Neural progenitor cell (in vitro differentiated cells): ENCODE results near the gene FJX1. TPM values are rescaled to one million over a fixed set of nuclear protein-coding genes. Genes with fewer than 3 reads are reported as not detected.

Experiments used
- DNase-seq: peaks from one replicate; pipeline ENCODE4 v3.0.0-alpha.2; 2016; ENCODE audit warnings: low spot score
- H2AFZ ChIP-seq: fragments of 200-600 bp; sonication (generic); replicated peaks from 2 replicates; pipeline ENCODE4 v1.6.1; 2016; ENCODE audit warnings: antibody characterized with exemption
- H3F3A ChIP-seq: fragments of 200-600 bp; sonication (generic); 2 replicates; pipeline ENCODE4 v1.6.1; 2016; ENCODE audit warnings: antibody characterized with exemption, low read depth
- H3K27ac ChIP-seq: fragments of 200-600 bp; sonication (generic); 2 replicates; pipeline ENCODE4 v1.5.1; 2016; ENCODE audit warnings: mild to moderate bottlenecking
- H3K27me3 ChIP-seq: fragments of 200-600 bp; sonication (generic); 2 replicates; pipeline ENCODE4 v1.6.1; 2016; ENCODE audit warnings: mild to moderate bottlenecking, moderate library complexity
- H3K36me3 ChIP-seq: fragments of 200-600 bp; sonication (generic); 2 replicates; pipeline ENCODE4 v1.5.1; 2016
- H3K4me1 ChIP-seq: fragments of 200-600 bp; sonication (generic); 2 replicates; pipeline ENCODE4 v1.6.1; 2016; ENCODE audit warnings: mixed run types
- H3K4me2 ChIP-seq: fragments of 200-600 bp; sonication (generic); 2 replicates; pipeline ENCODE4 v1.6.1; 2016
- H3K4me3 ChIP-seq: fragments of 200-600 bp; sonication (generic); 2 replicates; pipeline ENCODE4 v1.5.1; 2016
- H3K79me2 ChIP-seq: fragments of 200-600 bp; sonication (generic); 2 replicates; pipeline ENCODE4 v1.6.1; 2016; ENCODE audit warnings: low read depth
- H3K9ac ChIP-seq: fragments of 200-600 bp; sonication (generic); 2 replicates; pipeline ENCODE4 v1.6.1; 2016
- H3K9me3 ChIP-seq: fragments of 200-600 bp; sonication (generic); 2 replicates; pipeline ENCODE4 v1.5.1; 2016; ENCODE audit warnings: low read depth
- H4K20me1 ChIP-seq: fragments of 200-600 bp; sonication (generic); 2 replicates; pipeline ENCODE4 v1.6.1; 2016; ENCODE audit warnings: low read depth
- H3K27ac Mint-ChIP-seq: 3 replicates; pipeline ENCODE4 v1.8.0; 2021; ENCODE audit warnings: mixed read lengths
- H3K27me3 Mint-ChIP-seq: 2 replicates; pipeline ENCODE4 v1.8.0; 2022; ENCODE audit warnings: low read depth, mild to moderate bottlenecking, inconsistent platforms, moderate library complexity, mixed read lengths; ENCODE audit not compliant: insufficient read depth
- H3K36me3 Mint-ChIP-seq: 3 replicates; pipeline ENCODE4 v1.8.0; 2021; ENCODE audit warnings: mixed read lengths
- H3K4me1 Mint-ChIP-seq: 3 replicates; pipeline ENCODE4 v1.8.0; 2021; ENCODE audit warnings: mixed read lengths
- H3K4me3 Mint-ChIP-seq: 3 replicates; pipeline ENCODE4 v1.8.0; 2021; ENCODE audit warnings: mild to moderate bottlenecking, moderate library complexity, mixed read lengths
- H3K9me3 Mint-ChIP-seq: 3 replicates; pipeline ENCODE4 v1.8.0; 2020; ENCODE audit warnings: mixed read lengths
- EZH2 ChIP-seq: fragments of 200-600 bp; sonication (generic); IDR thresholded peaks from 2 replicates; pipeline ENCODE4 v1.6.1; 2017; ENCODE audit warnings: antibody characterized with exemption, mild to moderate bottlenecking, moderate library complexity
- EZH2phosphoT487 ChIP-seq: fragments of 200-600 bp; sonication (generic); IDR thresholded peaks from 2 replicates; pipeline ENCODE4 v1.6.1; 2017; ENCODE audit warnings: antibody characterized with exemption
- total RNA-seq: library from RNA; depleted of rRNA; stranded (reverse); fragments of >200 nt; gene quantifications from 2 replicates; pipeline ENCODE4 v1.2.3, GENCODE V29; 2015; ENCODE audit warnings: low replicate concordance
- TF ChIP-seq, protein P1 (sequence below): fragments of 200-600 bp; sonication (generic); IDR thresholded peaks from 2 replicates; pipeline ENCODE4 v1.5.1; 2017; ENCODE audit warnings: antibody characterized with exemption, mild to moderate bottlenecking

The FJX1 gene
- total RNA-seq, 1 donor from 2014 or later = 53.3 TPM

DNA sequence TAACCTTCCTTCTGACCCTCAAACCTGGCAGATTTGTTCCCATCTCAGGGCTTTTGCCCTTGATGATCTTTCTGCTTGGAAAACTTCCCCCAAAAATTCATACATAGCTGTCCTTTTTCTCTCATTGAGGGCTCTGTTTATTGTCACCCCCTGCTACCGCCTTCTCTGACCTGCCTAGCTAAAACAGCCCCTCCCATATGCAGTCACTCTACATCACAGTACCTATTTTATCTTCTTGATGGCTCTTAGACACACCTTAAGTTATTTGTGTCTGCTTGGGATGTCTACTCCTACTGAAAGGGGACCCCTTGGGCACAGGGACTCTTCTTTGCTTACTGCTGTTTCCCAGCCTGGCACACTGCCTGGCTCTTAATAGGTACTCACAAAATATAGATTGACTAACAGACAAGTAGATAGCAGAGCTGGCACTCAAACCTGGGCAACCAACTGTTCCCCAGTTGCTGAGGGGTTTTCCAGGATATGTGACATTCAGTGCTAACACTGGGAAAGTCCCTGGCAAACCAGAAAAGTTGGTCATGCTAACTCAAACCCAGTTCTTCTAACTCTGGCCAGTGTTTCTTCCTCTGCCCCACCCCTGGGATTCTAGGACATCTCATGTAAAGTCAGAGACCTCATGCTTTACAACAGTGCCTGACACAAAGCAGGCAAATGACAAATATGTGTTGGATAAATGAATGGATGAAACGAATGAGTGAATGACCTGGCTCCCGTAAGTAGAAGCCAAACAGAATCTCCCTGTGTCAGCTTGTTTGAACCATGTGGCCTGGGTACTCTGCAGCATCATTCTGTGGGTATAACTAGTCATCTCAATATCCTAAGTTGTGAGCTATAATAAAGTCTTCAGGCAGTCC is 19.8 kb upstream of the FJX1 start:
- no peaks in the 10 kb centered on the region for H4K20me1 ChIP-seq
- Mint-ChIP-seq H3K27ac (no peak overlapping the region), H3K36me3 (no peaks in the 10 kb centered on the region), H3K4me1 (no peaks in the 10 kb centered on the region), H3K9me3 (no peaks in the 10 kb centered on the region), H3K4me3 (no peak overlapping the region), H3K27me3 (peaks cover 2% of the 10 kb centered on the region)
- DNase-seq = no peak
- H3K4me1 ChIP-seq = peaks cover 4% of the 10 kb centered on the region
- no peak overlapping the region for H3K4me2 ChIP-seq
- no peaks in the 10 kb centered on the region for H3K79me2 ChIP-seq
- H2AFZ ChIP-seq = no peak overlapping the region
- TF ChIP-seq EZH2phosphoT487 = no peak
- TF ChIP-seq EZH2 = no peak
- TF ChIP-seq, protein P1, sequence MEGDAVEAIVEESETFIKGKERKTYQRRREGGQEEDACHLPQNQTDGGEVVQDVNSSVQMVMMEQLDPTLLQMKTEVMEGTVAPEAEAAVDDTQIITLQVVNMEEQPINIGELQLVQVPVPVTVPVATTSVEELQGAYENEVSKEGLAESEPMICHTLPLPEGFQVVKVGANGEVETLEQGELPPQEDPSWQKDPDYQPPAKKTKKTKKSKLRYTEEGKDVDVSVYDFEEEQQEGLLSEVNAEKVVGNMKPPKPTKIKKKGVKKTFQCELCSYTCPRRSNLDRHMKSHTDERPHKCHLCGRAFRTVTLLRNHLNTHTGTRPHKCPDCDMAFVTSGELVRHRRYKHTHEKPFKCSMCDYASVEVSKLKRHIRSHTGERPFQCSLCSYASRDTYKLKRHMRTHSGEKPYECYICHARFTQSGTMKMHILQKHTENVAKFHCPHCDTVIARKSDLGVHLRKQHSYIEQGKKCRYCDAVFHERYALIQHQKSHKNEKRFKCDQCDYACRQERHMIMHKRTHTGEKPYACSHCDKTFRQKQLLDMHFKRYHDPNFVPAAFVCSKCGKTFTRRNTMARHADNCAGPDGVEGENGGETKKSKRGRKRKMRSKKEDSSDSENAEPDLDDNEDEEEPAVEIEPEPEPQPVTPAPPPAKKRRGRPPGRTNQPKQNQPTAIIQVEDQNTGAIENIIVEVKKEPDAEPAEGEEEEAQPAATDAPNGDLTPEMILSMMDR = no peak
- no peaks in the 10 kb centered on the region for H3K27me3 ChIP-seq
- no peak overlapping the region for H3K27ac ChIP-seq
- H3K4me3 ChIP-seq = no peak overlapping the region
- H3K36me3 ChIP-seq = no peaks in the 10 kb centered on the region
- H3K9me3 ChIP-seq = no peaks in the 10 kb centered on the region
- no peak overlapping the region for H3K9ac ChIP-seq
- H3F3A ChIP-seq = no peaks in the 10 kb centered on the region

DNA sequence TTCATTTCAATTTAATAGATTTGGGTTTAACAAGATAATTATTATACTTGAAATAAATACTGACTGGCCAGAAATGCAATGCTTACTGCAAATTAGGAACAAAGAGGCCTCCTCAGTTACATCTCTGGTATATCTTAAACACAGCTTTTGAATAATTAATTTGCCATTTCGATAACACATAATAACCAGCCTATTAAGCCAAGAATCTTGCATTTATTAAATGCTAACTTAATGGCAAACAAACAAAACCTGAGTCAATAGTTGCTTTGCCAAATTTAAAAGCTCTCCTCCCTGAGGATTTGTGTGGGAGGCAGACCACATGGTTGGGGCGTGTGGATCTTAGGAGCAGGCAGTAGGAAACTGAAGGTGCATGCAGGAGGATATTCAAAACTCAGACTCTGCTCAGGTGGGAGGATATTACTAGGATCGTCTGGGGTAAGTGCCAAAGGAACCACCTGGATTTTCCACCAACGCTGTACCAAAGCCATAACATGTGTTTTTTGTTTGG is 17.9 kb upstream of the FJX1 start:
- peaks cover 6% of the 10 kb centered on the region for H3K27me3 Mint-ChIP-seq
- no peak overlapping the region for H3K27ac Mint-ChIP-seq
- Histone ChIP-seq H3K4me1 (peaks cover 9% of the 10 kb centered on the region), H4K20me1 (no peaks in the 10 kb centered on the region), H3K4me2 (no peak overlapping the region), H3K27me3 (no peaks in the 10 kb centered on the region), H3F3A (no peaks in the 10 kb centered on the region), H3K27ac (no peak overlapping the region), H3K9me3 (no peaks in the 10 kb centered on the region), H3K4me3 (no peak overlapping the region), H3K36me3 (no peaks in the 10 kb centered on the region), H3K79me2 (no peaks in the 10 kb centered on the region), H2AFZ (no peak overlapping the region), H3K9ac (no peak overlapping the region)
- DNase-seq = no peak
- peaks cover 4% of the 10 kb centered on the region for H3K4me1 Mint-ChIP-seq
- no peaks in the 10 kb centered on the region for H3K9me3 Mint-ChIP-seq
- no peaks in the 10 kb centered on the region for H3K36me3 Mint-ChIP-seq
- no peak overlapping the region for H3K4me3 Mint-ChIP-seq
- TF ChIP-seq EZH2phosphoT487 (no peak), EZH2 (no peak)
- TF ChIP-seq, protein P1 = no peak

DNA sequence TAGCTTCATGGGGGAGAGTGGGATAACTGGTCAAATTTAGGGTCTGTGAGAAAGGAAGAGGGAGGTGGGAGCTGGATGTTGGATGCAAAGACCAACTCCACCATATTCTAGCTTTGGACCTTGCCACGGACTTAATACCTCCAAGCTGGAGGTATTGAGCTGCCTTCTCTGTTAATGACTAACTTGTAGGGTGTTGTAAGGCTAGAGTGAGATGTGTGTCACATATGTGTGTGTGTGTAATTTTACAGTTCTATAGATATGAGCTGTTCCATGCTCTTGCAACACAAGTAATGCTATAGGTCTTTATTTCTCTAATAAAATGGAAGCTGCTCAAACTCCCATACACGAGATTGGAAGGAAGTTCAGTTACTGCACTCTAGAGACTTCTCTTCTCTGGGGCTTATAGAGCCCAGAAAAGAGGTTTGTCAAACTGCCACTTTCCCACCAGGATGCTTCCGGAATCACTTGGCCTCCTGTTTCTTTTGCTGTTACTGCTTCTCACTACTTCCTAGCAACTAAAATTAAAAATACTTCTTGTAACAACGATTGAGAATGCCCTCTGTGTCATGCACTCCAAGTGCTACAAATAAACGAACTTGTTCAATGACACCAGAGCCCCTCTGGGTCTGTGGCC is 16.0 kb upstream of the FJX1 start:
- Histone ChIP-seq H2AFZ (no peak overlapping the region), H3K4me2 (no peak overlapping the region), H3K9ac (no peak overlapping the region), H3K4me3 (no peak overlapping the region), H3K79me2 (no peaks in the 10 kb centered on the region), H3K36me3 (no peaks in the 10 kb centered on the region), H3K4me1 (peaks cover 9% of the 10 kb centered on the region), H3K9me3 (no peaks in the 10 kb centered on the region), H3K27me3 (no peaks in the 10 kb centered on the region), H4K20me1 (no peaks in the 10 kb centered on the region), H3F3A (no peaks in the 10 kb centered on the region), H3K27ac (no peak overlapping the region)
- Mint-ChIP-seq H3K9me3 (no peaks in the 10 kb centered on the region), H3K4me3 (no peak overlapping the region), H3K27ac (no peak overlapping the region), H3K27me3 (peaks cover 6% of the 10 kb centered on the region), H3K36me3 (no peaks in the 10 kb centered on the region), H3K4me1 (peaks cover 14% of the 10 kb centered on the region)
- no peak for TF ChIP-seq EZH2phosphoT487
- no peak for TF ChIP-seq EZH2
- TF ChIP-seq, protein P1 = no peak
- DNase-seq = no peak
